Cardiac muscle cell (in vitro differentiated cells and primary cell): ENCODE measurements around the gene PANX2. TPM values are rescaled to one million over a fixed set of nuclear protein-coding genes. Genes with fewer than 3 reads are reported as not detected.

Source experiments
- DNase-seq, 2 donors: peaks; one replicate each; pipeline versions ENCODE4 v3.0.0 to v3.0.0-alpha.2; 2010 to 2017; ENCODE audit warnings: low read depth in 1 of 2, low spot score in 1 of 2
- H3K27ac ChIP-seq: fragments of 200-600 bp; sonication (generic); 2 replicates; pipeline ENCODE4 v1.5.1; 2016
- H3K27me3 ChIP-seq: fragments of 200-600 bp; sonication (generic); 2 replicates; pipeline ENCODE4 v1.6.0; 2016; ENCODE audit warnings: control low read depth
- H3K36me3 ChIP-seq: fragments of 200-600 bp; sonication (generic); 2 replicates; pipeline ENCODE4 v1.5.1; 2016; ENCODE audit warnings: control low read depth
- H3K4me1 ChIP-seq: fragments of 200-600 bp; sonication (generic); 2 replicates; pipeline ENCODE4 v1.8.1; 2017; ENCODE audit warnings: low read depth, mild to moderate bottlenecking, mixed run types
- H3K4me3 ChIP-seq: fragments of 200-600 bp; sonication (generic); 2 replicates; pipeline ENCODE4 v1.5.1; 2016; ENCODE audit warnings: mild to moderate bottlenecking
- H3K9me3 ChIP-seq: fragments of 200-600 bp; sonication (generic); 2 replicates; pipeline ENCODE4 v1.5.1; 2017; ENCODE audit warnings: low read depth, mild to moderate bottlenecking, control low read depth
- polyA plus RNA-seq: library from polyadenylated mRNA; unstranded; fragments of >200 nt; fragmentation: Nextera tagmentation; extraction: Ambion mirVana; gene quantifications from 2 replicates; pipeline ENCODE4 v1.2.1, GENCODE V29; 2016
- total RNA-seq: library from RNA; depleted of rRNA; stranded (reverse); fragments of >200 nt; gene quantifications from 2 replicates; pipeline ENCODE4 v1.2.3, GENCODE V29; 2016
- TF ChIP-seq, protein P1 (sequence below): IDR thresholded peaks from 2 replicates; pipeline ENCODE4 v1.5.1; 2012; ENCODE audit warnings: low read depth, mild to moderate bottlenecking, low read length

PANX2 gene, protein sequence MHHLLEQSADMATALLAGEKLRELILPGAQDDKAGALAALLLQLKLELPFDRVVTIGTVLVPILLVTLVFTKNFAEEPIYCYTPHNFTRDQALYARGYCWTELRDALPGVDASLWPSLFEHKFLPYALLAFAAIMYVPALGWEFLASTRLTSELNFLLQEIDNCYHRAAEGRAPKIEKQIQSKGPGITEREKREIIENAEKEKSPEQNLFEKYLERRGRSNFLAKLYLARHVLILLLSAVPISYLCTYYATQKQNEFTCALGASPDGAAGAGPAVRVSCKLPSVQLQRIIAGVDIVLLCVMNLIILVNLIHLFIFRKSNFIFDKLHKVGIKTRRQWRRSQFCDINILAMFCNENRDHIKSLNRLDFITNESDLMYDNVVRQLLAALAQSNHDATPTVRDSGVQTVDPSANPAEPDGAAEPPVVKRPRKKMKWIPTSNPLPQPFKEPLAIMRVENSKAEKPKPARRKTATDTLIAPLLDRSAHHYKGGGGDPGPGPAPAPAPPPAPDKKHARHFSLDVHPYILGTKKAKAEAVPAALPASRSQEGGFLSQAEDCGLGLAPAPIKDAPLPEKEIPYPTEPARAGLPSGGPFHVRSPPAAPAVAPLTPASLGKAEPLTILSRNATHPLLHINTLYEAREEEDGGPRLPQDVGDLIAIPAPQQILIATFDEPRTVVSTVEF
- total RNA-seq (22.1 and 30.9 TPM in 2 replicates), polyA plus RNA-seq (6.9 and 9.5 TPM in 2 replicates)

DNA sequence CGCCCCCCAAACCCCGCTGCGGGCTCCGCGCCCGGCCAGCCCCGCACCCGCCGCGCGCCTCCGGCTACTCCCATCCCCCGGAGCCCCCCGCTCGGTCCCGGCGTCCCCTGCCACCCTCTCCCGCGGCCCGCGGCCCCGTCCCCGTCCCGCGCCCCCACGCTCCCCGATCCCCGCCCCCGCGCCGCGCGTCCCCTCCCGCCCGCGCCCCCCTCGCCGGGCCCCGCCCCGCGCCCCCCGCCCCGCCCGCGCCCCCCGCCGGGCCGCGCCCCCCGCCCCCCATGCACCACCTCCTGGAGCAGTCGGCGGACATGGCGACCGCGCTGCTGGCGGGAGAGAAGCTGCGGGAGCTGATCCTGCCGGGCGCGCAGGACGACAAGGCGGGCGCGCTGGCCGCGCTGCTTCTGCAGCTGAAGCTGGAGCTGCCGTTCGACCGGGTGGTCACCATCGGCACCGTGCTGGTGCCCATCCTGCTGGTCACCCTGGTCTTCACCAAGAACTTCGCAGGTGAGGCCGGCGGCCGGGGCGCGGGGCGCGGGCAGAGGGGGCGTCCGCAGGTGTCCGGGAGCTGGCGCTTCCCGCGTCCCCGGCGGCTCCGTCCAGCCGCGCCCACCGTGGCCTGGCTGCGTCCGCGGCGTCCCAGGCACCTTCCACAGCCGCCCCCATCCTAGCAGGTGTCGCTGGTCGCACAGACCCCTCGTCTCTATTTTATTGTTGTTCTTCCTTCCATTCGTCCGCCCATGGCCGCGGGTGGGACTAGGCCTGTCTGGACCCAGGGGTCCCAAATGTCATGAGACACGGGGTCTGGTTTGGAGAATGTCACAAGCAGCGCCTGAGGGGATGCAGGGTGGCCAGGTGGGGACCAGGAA lies at the start of gene PANX2:
Gene PANX2, plus strand, starts transcription at position 279 of the 866 bp plus-strand sequence. Its CDS starts 0 bp downstream, at position 279.
- TF ChIP-seq, protein P1, sequence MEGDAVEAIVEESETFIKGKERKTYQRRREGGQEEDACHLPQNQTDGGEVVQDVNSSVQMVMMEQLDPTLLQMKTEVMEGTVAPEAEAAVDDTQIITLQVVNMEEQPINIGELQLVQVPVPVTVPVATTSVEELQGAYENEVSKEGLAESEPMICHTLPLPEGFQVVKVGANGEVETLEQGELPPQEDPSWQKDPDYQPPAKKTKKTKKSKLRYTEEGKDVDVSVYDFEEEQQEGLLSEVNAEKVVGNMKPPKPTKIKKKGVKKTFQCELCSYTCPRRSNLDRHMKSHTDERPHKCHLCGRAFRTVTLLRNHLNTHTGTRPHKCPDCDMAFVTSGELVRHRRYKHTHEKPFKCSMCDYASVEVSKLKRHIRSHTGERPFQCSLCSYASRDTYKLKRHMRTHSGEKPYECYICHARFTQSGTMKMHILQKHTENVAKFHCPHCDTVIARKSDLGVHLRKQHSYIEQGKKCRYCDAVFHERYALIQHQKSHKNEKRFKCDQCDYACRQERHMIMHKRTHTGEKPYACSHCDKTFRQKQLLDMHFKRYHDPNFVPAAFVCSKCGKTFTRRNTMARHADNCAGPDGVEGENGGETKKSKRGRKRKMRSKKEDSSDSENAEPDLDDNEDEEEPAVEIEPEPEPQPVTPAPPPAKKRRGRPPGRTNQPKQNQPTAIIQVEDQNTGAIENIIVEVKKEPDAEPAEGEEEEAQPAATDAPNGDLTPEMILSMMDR: no peak
- DNase-seq: peak; percentile 27 to 69
- peaks cover 8% of the 10 kb centered on the region for H3K27me3 ChIP-seq
- no peaks in the 10 kb centered on the region for H3K9me3 ChIP-seq
- H3K36me3 ChIP-seq: no peaks in the 10 kb centered on the region
- H3K4me3 ChIP-seq: peak within 1 kb of the TSS; percentile 55
- no peak within 1 kb of the TSS for H3K27ac ChIP-seq
- H3K4me1 ChIP-seq: peaks cover 26% of the 10 kb centered on the region

GRCh38 chr22:50121202-50121740 lies 49.3 kb upstream of the PANX2 start:
- Histone ChIP-seq H3K27me3 (no peaks in the 10 kb centered on the region), H3K4me3 (no peak overlapping the region), H3K4me1 (peaks cover 18% of the 10 kb centered on the region), H3K27ac (no peak overlapping the region), H3K9me3 (no peaks in the 10 kb centered on the region), H3K36me3 (no peaks in the 10 kb centered on the region)
- TF ChIP-seq, protein P1: no peak
- DNase-seq: no peak

DNA sequence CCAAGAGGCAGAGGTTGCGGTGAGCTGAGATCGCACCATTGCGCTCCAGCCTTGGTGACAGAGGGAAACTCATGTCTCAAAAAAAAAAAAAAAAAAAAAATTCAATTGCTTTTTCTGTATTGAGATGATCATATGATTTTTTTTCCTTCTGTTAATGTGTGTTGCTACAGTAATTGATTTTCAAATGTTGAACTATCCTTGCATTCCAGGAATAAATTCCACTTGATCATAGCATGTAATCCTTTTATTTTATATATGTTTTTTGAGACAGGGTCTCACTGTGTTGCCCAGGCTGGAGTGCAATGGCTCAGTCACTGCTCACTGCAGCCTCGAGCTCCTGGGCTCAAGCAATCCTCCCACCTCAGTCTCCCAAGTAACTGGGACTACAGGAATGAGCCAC lies 47.4 kb upstream of the PANX2 start:
- no peaks in the 10 kb centered on the region for H3K9me3 ChIP-seq

DNA sequence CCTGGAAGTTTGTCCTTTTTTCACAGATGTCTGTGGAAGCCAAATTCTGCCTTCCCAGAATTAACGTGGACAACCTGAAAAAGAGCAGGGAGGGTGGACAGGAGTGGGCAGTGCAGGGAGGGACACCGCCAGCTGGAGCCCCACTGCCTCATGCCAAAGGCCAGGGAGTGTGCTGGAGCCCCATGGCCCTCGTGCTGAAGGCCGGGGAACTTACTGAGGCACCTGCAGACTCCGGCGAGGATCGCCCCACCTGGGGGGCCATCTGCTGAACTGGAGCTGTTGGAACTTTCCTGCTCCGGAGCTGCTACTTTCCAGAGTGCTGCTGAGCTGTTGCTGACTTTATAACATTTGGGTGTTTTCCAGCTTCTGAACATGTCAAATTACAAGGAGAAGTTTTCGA lies 45.5 kb upstream of the PANX2 start:
- Histone ChIP-seq H3K4me1 (peaks cover 3% of the 10 kb centered on the region), H3K4me3 (no peak overlapping the region), H3K36me3 (no peaks in the 10 kb centered on the region), H3K27ac (no peak overlapping the region), H3K9me3 (no peaks in the 10 kb centered on the region), H3K27me3 (no peaks in the 10 kb centered on the region)
- DNase-seq: no peak
- TF ChIP-seq, protein P1: no peak

More for the DNA sequence above, 47.4 kb upstream of the PANX2 start:
- no peak overlapping the region for H3K4me3 ChIP-seq
- no peaks in the 10 kb centered on the region for H3K27me3 ChIP-seq
- peaks cover 17% of the 10 kb centered on the region for H3K4me1 ChIP-seq
- TF ChIP-seq, protein P1: no peak
- no peaks in the 10 kb centered on the region for H3K36me3 ChIP-seq
- H3K27ac ChIP-seq: no peak overlapping the region
- DNase-seq: no peak

DNA sequence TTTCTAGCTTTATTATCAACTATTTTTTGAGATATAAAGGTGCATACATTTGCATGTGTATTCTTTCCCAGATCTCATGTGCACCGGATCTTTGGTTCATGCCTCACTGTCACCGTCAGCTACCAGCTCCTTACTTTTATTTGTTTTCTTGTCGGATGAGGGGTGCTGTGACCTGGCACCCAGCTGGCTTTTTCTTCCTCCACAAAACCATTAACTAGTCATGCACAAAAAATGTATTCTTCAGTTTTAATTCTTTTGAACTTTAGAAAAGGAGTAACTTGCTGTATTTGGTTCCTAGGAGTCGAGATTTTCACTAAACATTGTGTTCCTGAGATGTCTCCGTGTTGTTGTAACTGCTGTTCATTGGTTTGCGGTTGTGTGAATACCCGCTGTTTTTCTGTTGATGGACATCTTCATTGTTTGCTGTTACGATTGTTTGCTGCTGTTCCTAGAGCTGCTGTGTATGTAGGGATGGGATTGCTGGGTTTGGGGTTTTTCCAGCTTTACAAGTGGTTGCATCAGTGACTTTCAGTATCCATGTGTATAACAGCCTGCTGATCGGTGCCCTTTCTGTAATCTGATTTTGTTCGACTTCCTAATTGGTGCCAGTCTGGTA lies 41.3 kb upstream of the PANX2 start:
- no peaks in the 10 kb centered on the region for H3K27me3 ChIP-seq
- no peaks in the 10 kb centered on the region for H3K4me1 ChIP-seq
- H3K36me3 ChIP-seq: no peaks in the 10 kb centered on the region
- no peaks in the 10 kb centered on the region for H3K9me3 ChIP-seq
- no peak overlapping the region for H3K4me3 ChIP-seq
- no peak overlapping the region for H3K27ac ChIP-seq
- TF ChIP-seq, protein P1: no peak
- no peak for DNase-seq
